ENCODE results near the gene FAM216B.

DNA sequence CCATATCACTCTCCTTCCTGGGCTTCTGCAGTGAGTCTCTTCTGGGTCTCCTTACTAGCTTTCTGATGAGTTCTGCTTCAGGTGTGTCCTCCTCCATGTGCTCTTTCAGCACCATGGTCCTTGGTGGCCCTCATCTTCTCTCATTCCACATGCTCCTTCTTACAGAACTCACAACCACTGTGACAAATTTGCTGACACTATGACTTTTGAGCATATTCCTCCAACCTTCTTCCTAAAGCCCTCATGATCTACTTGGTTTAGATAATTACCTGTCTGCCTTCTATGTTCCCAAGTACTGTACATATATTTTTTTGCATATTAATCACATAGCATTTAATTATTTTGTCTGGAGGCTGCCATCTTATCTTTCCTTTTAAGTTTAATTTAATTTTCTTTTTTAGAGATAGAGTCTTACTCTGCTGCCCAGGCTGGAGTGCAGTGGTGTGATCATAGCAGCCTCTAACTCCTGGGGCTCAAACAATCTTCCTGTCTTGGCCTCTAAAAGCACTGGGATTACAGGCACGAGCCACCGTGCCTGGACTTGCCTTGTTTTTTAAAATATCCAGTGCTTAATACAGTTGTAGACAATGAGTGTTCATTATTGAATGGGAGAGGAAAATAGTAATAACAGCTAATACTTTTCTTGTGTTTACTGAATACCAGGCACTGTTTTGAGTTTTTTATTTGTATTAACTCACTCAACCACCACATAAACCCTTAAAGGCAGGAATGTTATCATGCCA lies 23.5 kb upstream of the FAM216B start:
- TF ChIP-seq, protein P1, sequence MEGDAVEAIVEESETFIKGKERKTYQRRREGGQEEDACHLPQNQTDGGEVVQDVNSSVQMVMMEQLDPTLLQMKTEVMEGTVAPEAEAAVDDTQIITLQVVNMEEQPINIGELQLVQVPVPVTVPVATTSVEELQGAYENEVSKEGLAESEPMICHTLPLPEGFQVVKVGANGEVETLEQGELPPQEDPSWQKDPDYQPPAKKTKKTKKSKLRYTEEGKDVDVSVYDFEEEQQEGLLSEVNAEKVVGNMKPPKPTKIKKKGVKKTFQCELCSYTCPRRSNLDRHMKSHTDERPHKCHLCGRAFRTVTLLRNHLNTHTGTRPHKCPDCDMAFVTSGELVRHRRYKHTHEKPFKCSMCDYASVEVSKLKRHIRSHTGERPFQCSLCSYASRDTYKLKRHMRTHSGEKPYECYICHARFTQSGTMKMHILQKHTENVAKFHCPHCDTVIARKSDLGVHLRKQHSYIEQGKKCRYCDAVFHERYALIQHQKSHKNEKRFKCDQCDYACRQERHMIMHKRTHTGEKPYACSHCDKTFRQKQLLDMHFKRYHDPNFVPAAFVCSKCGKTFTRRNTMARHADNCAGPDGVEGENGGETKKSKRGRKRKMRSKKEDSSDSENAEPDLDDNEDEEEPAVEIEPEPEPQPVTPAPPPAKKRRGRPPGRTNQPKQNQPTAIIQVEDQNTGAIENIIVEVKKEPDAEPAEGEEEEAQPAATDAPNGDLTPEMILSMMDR (conservative IDR thresholded peaks at IDR 0.05; ENCODE audit: low read length): no peak
- TF ChIP-seq EZH2phosphoT487 (IDR thresholded peaks at IDR 0.05; ENCODE audit: borderline replicate concordance): no peak

Measured in Loucy (cell line).